GM21360 (cell line): ENCODE data around the gene TLX1.

Source experiments
- ATAC-seq: cut with Tn5 transposase; IDR thresholded peaks from one replicate; pipeline ENCODE4 v1.9.1; 2021; ENCODE audit warnings: mild to moderate bottlenecking, moderate library complexity; ENCODE audit not compliant: unreplicated experiment

Gene TLX1

DNA sequence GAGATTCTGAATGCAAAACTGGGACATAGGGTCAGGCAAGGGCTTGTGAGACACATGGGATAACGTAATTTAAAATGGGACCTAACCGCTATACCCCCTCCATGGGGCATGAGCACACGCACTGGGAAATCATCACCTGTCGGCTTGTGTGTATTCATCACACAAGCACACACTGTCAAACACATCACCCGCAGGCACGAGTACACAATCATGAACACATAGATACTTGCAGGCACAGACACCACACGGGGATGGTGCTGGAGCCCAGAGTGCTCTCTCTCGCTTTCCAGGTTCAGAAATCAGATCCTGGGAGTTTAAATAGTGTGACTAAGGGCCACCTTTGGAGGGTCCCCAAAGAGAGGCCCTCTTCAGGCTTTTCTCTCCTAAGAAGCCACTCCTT, 19.6 kb upstream of the TLX1 start:
- no peak for ATAC-seq

DNA sequence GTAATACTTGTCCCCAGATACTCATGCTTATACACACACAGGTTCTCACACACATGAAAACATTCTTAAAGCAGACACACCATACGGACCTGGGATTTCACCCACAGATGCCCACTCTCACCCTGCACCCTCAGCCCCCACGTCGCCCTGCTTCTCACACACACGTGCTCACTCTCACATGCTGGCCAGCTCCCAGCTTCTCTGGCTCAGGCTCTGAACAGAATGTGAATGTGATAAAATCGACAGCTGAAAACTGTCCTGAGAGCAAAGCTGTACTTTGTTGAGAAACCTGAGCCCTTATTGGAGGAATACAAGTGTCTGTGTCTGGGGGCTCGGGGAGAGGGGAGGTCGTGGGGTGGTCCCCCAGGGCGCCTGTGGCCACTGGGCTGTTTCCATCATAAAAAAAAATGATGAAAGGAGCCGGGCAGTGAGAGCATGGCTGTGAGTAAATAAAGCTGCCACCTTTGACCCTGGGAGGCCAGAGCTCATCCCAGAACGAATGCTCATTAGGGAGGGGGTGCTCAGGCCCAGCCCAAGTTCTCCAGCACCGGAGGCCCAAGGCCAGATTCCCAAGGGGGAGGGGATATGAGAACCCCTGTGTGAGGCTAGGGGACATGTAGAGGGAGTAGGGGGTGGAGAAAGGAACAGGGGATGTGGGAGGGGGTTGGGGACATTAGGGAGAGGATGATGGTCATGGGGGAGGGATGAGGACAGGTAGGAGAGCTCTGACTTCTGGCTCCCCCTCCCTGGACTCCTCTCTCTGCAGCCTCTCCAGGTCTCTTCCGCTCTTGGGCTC, 18.1 kb upstream of the TLX1 start:
- ATAC-seq: no peak

DNA sequence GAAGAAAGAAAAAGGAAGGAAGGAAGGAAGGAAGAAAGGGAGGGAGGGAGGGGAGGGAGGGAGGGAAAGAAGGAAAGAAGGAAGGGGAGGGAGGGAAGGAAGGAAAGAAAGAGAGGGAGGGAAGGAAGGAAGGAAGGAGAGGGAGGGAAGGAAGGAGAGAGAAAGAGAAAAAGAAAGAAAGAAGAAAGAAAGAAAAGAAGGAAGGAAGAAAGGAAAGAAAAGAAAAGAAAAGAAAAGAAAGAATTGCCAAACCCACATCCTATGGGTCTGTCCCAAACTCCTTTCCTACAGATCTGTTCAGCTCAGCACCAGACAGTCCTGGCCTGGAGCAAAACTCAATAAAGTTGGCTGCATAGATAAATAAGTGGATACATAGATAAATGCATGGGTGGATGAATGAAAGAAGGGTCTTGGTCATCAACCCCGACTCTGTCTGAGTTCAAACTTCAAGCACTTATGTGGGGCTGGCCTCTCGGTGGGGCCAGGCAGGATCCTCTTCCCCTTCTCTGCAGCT, 17.2 kb upstream of the TLX1 start:
- ATAC-seq: no peak

DNA sequence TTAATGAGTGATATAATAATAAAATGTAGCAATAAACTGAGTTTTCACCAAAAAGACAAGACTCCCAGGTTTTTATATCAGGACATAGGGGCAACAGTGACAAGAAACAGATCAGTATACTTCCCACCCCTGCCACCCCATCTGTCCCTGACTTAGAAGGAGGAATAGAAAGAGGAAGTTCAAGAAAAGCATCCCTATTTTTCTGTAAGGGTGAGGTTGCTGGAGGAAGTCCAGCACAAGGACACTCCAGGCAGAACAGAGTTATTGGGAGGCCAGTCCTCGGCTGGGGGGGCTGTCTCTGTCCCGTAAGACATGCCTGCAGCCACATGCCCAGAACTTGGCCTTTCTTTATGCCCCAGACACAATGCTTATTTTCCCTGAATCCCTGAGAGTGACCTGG, 16.5 kb upstream of the TLX1 start:
- no peak for ATAC-seq

DNA sequence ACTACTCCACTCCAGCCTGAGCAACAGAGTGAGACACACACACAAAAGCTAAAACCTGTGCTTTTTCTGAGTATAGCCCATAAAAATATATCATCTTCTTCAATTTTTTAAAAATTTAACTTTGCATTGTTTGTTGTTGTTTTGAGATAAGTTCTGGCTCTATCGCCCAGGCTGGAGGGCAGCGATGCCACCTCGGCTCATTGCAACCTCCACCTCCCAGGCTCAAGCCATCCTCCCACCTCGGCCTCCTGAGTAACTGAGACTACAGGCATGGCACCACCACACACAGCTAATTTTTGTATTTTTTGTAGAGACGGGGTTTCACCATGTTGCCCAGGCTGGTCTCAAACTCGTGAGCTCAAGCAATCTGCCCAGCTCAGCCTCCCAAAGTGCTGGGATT, 14.3 kb upstream of the TLX1 start:
- ATAC-seq: no peak

DNA sequence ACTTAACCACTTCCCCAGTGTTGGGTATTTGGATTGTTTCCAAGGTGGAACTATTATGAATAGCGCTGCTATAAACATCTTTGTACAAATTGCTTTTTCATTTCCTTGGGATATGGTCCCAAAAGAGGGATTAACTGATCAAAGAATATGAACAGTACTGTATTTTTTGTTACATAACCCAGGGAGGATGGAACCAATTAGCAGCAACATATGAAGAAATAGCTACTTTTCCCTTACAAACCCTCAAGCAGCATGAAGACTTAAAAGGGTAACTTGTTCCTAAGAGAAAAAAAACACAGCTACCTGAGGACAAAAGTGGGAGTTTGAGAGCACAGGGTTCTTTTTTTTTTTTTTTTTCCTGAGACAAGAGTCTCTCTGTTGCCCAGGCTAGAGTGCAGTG, 13.1 kb upstream of the TLX1 start:
- ATAC-seq: no peak

DNA sequence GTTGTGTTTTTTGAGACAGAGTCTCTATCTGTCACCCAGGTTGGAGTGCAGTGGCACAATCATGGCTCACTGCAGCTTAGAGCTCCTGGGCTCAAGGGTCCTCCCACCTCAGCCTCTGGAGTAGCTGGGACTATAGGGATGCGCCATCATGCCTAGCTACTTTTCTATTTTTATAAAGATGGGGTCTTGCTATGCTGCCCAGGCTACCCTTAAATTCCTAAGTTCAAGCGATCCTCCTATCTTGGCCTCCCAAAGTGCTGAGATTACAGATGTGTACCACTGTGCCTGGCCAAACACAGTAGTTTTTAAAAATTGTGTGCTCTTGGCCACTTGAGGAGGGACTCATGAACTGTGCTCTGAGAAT, 10.6 kb upstream of the TLX1 start:
- no peak for ATAC-seq

DNA sequence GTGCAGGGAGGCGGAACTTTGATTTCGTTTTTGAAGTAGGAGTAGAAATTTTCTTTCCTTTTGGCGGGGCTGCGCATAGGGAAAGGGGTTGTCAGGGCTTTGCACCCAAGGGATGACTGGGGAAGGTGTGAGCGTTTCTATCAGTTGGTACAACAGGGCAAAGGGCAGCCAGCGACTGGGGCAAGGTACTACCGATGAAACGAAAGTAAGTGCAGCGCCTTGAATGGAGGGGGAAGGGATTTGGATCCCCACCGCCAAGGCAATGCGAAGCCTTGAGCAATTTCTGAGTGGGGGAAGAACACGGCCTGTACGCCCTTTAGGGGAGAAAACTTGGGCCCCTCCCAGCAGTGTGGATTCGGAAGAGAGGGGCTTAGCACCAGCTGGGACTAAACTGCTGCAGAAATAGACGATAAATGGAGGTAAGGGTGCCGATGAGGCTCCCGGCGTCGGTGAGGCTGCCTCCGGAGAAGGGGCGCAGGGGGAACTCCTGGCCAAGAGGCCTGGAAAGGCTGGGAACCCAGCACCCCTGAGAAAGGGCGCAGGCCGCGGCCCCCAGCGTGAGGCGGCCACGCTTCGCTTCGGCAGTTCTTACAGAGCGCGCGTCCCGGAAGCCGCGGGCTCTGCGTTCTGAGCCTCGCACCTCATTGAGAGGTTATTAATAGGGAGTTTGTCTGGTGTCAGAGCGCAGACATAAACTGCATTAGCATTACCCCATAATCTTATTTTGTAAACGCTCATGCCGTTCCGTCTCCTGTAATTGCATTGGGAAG, 10.0 kb upstream of the TLX1 start:
- ATAC-seq: no peak

DNA sequence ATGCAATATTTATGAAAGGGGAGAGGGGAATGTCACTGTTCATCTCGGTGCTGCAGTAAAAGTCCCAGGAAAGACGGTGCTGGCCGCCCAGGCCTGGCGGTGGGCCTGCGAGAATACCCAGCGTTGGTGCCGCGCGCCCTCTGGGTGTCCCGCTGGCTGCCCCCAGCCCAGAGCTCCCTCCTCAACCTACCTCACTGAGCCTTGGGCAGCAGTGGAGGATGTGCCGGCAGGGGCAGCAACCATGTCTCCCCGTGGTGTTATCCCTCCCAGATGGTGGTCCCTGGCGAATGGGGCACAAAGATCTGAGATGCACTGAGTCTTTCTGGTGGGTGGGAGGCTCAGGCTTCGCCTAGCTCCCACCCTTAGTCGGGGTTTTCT, 9.5 kb upstream of the TLX1 start:
- ATAC-seq: no peak

DNA sequence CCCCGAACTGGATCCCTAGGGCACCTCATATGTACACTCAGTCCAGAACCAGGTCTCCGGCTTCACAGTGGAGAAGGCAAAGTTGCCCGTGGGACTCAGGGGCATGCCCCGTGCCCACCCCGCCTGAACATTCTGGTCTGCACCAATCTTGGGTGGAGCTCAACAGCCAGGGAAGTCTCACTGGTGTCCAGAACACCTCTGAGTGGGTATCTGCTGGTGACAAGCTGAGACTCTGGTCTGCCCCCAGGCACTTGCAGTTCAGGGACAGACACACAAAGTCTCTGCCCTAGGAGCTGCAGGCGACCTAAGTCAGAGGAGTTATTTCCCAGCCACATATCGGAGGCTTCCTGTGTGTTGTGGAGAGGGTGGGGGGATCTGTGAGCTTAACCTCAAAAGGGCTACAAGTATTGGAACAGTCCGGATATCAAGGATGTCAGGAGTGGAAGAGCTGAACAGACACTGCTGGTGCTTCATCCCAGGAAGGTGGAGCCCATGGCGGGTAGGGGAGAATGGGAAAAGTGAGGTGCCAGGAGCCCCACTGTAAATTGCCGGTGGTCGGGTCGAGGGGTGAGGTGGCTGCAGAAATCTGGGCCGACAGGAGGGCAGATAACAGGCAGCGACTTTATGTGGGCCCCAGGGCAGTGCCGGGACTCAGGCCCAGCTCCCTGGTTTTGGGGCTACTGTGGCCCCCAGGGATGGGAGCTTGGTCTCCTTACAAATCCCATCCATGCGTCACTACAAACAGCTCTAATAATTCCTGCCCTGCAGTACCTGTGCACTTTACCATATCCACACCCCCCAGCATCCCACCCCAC, 8.6 kb upstream of the TLX1 start:
- no peak for ATAC-seq

DNA sequence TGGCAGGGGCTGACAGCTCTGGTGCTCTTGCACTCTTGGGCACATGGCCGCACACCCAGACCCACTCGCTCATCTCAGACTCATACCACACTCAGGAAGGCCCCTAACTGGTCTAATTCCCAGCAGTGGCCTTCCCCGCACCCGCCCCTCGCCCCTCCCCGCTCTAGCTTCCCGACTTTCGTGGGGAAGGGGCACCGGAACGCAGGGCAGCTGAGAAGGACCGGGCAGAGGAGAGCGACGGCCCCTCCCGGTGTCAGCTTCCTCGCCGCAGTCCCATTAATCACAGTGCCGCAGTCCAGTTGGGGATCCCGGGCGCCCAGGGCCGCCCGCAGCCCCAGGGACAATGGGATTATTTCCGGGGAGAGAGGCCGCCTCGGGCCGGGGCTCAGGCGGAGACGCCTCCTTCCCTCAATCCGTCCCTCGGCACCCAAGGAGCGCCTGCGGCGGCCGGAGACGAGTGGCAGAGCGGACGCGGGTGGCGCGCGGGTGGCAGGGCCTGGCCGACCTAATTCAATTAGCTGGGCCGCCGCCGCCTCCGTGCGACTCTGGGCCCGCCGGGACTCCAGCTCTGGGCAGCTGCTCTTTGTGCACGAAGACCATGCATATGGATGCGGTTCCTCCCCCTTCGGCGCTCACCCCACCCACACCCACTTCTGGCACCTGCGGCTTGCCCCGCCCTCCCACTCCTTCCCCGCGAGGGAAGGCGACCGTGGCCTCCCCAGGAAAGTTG, 7.8 kb upstream of the TLX1 start:
- no peak for ATAC-seq

DNA sequence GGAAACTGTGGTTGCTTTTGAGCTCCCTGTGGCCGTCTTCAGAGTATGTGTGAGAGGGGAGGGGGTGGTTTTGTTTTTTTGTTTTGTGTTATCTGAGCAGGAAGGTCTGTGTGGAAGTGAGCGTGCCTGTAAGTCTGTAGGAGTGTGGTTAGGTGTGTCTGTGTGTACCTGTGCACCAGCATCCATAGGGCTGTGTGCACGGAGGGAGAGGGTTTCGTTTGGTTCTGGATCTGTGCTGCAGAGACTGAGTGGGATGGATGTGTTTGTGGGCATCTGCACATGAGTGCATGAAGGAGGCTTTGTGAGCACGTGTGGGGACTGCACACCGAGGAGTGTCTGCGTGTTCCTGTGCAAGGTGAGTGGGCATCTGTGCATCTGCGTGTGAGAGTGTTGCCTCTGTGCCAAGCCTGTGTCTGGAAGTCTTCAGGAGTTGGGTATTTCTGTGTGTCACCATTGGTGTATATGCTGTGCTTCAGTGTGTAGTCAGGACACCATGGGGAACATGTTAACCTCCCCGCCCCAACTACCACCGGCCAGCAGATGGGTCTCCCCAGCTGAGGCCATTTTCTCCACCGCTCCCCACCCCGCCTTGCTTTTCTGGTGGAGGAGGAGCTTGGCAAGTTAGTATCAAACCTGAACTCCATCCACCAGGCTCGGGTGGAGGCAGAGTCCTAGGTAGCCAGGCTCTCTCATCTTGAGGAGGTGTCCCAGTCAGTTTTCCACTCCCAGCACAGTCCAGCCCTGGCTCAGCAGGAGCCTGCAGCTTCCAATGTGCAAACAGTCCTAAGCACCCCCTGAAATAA, 7.1 kb upstream of the TLX1 start:
- ATAC-seq: no peak

DNA sequence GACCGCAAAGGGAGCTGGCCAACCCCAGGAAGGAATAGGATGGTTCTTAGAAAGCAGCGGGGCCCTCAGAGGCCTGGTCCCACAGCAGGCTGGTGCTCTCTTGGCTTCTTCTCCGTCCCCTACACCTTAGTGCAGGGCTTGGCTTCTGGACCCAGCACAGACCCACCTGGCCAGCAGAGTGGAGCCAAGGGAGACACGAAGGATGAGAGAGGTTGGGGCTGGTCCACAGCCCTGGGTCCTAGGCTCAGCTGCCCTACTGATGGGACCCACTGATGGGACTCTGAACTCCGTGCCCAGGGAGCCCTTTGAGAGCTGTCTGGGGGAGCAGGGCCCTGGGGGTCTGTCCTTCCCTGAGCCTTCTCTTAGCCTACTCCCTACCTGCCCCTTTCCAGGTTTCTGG, 6.2 kb upstream of the TLX1 start:
- ATAC-seq: no peak

DNA sequence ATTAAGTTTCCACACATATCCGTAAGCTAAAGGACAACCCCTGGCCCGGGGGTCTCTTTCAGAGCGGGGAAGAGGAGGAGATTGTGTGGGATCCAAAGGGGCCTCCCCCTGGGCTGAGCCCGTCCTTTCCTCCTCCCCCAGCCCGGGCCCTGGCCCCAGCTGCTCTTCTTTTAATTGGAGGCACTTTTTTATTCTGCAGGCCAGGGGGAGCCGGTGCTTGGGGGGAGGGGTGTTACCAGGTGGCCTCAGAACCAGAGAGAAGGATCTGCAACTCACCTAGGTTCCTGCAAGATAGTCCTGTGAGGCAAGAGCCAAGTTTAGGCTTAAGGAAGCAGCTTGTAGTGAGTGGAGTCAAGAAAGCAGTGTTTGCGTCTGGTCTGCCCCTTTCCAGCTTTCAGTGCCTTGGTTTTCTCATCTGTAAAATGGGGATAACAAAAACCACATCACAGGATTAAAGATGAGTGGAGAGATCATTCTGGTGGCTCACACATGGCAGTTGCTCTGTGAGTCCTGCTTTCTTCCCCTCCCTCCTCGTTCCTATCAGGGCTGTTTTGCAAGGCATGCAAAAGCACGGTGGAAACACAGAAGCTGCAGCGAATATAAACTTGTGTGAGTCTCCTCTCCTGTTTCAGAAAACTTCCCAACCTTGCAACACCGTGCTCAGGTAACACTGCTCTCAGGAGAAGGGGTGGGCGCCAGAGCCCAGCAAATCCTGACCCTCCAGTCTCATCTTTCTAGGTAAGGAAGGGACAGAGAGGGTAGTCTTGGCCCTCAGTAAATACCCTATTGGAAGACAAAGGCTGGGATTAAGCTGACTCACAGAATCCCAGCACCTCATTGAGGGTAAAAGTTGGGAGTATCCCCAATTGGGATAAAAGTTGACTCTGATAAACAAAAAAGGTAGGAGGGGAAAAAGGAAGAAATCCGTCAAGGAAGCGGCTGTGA, 4.1 kb upstream of the TLX1 start:
- ATAC-seq: no peak

DNA sequence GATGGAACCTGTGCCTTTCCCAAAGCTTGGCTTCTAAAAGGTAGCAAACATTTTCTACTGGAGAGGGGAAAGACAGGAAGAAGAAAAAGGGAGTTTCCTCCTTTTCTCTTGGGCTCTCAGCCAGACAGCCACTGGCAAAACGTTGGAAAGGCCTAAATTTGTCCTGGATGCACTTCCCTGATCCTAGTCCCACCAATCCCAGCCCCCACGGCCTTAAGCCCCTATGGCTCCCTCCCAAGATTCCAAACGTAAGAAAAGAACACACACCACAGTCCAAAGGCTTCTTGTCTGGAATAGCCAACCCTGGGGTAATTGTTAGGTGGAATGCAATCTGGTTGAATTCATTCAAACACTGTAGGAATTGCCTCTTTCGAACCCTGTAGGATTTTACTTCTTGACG, 959 bp upstream of the TLX1 start:
- ATAC-seq: no peak

DNA sequence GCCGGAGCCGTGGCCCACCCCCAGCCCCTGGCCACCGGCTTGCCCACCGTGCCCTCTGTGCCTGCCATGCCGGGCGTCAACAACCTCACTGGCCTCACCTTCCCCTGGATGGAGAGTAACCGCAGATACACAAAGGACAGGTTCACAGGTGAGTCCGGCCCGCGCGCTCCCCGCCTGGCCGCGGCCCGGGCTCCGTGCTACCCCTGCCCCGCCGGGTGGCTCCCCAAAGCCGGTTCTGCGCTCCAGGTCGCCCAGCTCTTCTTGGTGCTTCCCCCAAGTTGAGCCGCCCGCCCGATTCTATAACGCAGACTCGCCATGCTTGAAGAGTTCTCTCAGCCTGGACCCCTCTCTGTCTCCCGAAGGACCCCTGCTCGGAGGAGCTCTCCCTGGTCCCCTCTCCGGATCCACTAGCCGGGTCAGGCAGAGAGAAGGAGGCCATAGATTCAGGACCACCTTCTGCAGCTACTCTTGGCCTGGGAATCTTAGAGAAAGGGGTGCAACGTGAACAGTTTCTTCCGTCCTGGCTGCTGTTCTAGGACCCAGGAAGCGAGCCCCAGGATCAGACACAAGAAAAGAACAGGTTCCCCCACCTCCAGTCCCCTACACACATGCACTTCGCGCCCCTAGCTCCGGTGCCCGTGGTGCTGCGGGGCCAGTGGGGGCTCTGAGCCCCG, 999 bp downstream of the TLX1 start:
- ATAC-seq: no peak

DNA sequence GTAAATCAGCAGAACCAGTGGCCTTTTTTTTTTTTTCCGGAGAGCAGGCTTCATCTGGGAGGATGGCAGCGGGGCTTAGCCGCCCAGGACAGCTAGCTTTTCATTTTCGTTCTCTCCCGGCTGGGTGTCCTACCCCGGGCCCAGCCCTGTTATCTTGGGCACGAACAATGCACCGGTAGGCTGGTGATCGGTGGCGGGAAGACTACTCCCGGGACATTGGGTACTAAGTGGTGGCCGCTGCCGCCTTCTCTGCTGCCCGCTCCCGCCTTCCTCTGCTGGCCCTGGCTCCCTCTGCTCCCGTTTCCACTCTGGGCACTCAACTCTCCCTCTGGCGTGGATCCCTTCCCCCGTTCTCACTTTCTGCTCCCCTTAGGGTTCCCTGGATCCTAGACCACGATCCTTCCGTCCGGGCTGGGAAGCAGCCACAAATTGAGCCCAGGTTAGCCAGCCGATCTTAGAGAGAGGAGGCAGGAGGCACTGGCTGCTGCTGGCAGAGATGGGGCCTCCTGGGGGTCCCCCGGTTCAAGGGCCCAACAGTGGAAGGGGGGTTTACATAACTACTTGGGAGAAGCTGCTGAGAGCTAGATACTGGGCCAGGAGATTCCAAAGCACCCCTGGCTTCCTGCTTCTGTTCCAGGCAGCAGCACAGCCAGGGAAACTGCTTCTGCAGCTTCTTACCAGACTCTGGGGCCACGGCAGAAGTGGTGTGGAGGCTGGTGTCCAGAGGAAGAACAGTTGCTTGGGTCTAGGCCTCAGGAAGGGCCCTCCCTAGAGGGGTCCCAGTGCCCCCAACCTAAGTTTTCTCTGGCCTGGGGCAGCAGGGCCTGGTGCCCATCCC, 1.8 kb downstream of the TLX1 start:
- ATAC-seq: no peak
